Measurements from ENCODE around the gene RBBP8NL.
A peak's percentile ranks its signal among the peaks of the same experiment; 100 is the strongest.

RBBP8NL gene

GRCh38 chr20:62413025-62413570 lies 14.2 kb downstream of the RBBP8NL start:
- no peak for DNase-seq (ENCODE audit: low read depth)
- TF ChIP-seq, protein P1, sequence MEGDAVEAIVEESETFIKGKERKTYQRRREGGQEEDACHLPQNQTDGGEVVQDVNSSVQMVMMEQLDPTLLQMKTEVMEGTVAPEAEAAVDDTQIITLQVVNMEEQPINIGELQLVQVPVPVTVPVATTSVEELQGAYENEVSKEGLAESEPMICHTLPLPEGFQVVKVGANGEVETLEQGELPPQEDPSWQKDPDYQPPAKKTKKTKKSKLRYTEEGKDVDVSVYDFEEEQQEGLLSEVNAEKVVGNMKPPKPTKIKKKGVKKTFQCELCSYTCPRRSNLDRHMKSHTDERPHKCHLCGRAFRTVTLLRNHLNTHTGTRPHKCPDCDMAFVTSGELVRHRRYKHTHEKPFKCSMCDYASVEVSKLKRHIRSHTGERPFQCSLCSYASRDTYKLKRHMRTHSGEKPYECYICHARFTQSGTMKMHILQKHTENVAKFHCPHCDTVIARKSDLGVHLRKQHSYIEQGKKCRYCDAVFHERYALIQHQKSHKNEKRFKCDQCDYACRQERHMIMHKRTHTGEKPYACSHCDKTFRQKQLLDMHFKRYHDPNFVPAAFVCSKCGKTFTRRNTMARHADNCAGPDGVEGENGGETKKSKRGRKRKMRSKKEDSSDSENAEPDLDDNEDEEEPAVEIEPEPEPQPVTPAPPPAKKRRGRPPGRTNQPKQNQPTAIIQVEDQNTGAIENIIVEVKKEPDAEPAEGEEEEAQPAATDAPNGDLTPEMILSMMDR (conservative IDR thresholded peaks at IDR 0.05; ENCODE audit: low read depth, low read length): no peak
- H3K4me3 ChIP-seq (ENCODE audit: low read length): no peak overlapping the region

DNA sequence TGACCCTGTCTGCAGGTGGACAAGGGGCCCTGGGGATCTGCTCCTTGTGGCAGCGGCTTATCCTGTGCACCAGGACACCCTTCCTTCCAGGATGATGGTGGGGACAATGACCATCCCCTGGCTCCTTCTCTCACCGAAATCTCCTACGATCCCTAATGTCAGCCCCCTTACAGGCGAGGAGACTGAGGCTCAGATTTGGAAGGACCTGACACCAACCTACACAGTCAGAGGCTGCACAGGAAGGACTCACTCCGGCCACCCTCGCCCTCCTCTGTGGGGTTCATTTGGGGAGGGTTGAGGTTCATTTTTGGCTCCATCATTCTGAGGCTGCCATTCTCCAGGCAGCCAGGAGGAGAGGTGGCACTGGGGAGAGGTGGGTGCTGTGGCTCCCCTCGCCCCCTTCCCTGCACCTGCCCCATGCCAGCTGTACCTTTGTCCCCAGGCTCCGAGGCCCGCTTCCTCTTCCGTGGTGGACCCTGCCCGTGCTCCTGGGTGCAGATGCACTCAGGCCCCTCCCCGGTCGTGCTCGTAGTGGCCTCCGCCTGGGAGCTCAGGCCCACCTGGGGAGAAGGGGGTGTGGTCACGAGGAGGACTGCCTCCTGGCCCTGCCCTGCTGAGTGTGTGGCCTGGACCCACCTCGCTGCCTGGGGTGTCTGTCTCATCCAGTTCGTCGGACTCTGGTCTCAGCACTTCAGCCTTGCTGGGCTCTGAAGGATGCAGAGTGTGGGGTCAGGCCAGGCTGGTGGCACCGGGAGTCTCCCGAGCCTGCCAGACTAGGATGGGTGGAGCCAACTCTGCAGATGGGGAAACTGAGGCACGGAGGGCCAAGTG lies 14.9 kb downstream of the RBBP8NL start:
- no peak overlapping the region for H3K4me3 ChIP-seq (ENCODE audit: low read length)
- TF ChIP-seq, protein P1 (conservative IDR thresholded peaks at IDR 0.05; ENCODE audit: low read depth, low read length): no peak
- no peak for DNase-seq (ENCODE audit: low read depth)

- no peak for DNase-seq (ENCODE audit: low read depth)
- TF ChIP-seq, protein P1 (conservative IDR thresholded peaks at IDR 0.05; ENCODE audit: low read depth, low read length): no peak
- no peak overlapping the region for H3K4me3 ChIP-seq (ENCODE audit: low read length)
Measured at GRCh38 chr20:62411479-62412193, 15.7 kb downstream of the RBBP8NL start.

DNA sequence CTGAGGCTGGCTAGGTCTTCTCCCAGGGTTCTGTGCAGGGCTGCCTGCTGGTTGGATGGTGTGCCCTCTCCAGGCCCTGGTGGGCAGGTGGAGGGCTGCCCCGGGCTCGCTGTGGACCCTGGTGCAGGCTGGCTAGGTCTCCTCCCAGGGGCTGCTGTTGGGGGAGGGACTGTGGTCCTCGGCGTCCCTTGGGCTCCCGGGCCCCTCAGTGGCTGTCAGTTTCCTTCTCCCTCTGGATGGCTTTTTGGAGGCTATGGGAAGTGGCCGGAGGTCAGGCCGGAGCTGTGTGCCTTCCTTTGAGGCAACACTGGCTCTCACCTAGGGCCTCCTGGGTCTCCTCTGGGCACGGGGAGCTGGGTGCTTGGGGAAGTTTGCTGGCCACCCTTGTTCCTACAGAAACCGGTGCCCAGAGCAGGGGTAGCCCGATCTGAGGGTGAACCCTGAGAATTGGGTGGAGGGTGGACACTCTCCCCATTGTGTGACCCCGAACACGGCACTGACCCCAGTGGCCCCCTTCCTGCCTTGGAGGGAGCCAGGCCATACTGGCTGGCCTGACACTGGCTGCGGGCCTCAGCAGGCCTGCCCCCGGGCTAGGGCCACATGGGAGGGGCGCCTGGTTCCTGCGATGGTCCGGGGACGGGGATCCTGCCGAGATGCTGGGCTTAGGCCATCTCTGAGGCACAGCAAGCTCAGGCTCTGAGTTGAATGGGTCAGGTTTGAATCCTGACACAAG lies 16.4 kb downstream of the RBBP8NL start:
- no peak overlapping the region for H3K4me3 ChIP-seq (ENCODE audit: low read length)
- TF ChIP-seq, protein P1 (conservative IDR thresholded peaks at IDR 0.05; ENCODE audit: low read depth, low read length): no peak
- no peak for DNase-seq (ENCODE audit: low read depth)

- TF ChIP-seq, protein P1 (conservative IDR thresholded peaks at IDR 0.05; ENCODE audit: low read depth, low read length): peak; percentile 69
- DNase-seq (ENCODE audit: low read depth): no peak
- H3K4me3 ChIP-seq (ENCODE audit: low read length): no peak overlapping the region
Measured at GRCh38 chr20:62409931-62410745, 17.2 kb downstream of the RBBP8NL start.

Measured in retinal pigment epithelial cell (primary cell).